ENCODE data around the gene PBRM1.

PBRM1 gene

DNA sequence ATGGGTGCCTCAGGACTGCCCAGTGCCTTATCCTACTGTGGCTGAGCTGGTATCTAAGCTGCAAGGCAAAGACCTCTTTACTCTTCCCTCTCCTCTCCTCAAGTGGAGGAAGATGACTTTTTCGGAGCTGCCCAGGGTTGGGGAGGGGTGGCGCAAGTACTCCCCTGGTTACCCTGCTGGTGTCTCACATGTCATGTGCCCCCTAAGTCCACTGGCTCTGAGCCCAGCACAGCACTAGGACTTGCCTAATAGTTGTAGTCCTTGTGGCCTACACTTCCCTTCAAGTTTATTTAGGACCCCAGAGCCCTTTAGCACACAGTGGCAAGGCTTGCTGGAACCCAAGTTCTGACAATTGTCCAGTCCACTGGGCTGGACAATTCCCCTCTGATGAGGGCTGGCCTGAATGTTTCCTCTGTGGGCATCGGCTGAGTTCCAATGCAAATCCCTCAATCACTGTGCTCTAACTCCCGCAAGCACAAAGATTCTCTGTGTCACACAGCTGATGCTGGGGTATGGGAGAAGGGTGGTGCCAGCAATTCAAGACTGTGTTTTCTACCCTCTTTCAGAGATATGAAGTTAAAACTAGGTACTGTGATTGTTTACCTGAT lies 89.0 kb downstream of the PBRM1 start:
- FAIRE-seq (no peak), DNase-seq (ENCODE audit: insufficient read length, low spot score) (no peak)

DNA sequence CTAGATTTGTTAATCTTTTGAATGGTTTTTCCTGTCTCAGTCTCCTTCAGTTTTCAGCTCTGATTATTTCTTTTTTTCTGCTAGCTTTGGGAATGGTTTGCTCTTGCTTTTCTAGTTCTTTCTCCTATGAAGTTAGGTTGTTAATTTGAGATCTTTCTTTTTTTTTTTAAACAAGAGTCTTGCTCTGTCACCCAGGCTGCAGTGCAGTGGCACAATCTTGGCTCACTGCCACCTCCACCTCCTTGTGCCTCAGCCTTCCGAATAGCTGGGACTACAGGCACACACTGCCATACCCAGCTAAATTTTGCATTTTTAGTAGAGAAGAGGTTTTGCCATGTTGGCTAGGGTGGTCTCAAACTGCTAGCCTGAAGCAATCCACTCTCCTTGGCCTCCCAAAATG lies 92.6 kb downstream of the PBRM1 start:
- no peak for DNase-seq (ENCODE audit: insufficient read length, low spot score)
- FAIRE-seq, result no peak

DNA sequence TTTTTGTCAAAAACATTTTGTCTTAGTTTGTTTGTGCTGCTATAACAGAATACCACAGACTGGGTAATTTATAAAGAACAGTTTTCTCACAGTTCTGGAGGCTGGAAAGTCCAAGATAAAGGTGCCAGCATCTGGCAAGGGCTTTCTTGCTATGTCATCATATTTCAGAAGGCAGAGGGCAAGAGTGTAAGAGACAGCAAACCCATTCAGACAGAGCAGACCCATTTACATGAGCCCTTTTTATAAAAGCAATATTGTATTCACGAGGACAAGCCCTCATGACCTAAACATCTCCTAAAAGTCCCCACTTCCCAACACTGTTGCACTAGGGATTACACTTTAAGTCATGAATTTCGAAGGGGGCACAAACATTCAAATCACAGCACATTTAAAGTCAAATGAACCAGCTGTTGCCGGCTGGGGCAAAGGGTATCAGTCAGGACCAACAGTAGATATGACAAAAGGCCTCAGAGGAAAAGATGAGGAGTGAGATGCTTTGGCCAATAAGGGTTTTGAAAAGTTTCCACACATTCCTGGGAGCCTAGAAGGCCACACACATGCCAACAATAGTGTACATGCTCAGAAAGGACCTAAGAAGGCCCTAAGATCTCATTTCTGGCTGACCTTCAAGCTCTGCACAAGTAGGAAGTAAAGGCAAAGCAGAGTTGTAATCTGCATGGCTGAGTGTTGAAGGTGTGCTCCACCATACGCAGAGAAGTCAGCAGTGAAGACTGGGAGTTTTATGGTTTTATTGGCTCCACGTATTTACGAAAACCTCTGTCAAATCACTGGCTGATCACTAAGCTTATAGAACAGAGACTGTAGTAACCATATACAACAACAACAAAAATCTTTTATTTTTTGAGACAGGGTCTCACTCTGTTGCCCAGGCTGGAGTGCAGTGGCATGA lies 111.4 kb downstream of the PBRM1 start:
- FAIRE-seq (no peak), DNase-seq (ENCODE audit: insufficient read length, low spot score) (no peak)

DNA sequence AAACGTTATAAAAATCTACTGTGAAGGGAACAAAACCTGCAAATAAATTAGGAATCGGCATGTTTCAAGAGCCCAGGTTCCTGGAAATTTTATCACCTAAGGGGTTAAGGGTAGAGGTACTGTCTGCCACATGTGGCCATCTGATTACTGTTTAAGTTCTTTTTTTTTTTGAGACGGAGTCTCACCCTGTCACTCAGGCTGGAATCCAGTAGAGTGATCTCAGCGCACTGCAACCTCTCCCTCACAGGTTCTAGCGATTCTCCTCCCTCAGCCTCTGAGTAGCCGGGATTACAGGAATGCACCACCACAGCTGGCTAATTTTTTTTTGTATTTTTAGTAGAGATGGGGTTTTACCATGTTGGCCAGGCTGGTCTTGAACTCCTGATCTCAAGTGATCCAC lies 113.5 kb downstream of the PBRM1 start:
- no peak for DNase-seq (ENCODE audit: insufficient read length, low spot score)
- FAIRE-seq, result no peak

DNA sequence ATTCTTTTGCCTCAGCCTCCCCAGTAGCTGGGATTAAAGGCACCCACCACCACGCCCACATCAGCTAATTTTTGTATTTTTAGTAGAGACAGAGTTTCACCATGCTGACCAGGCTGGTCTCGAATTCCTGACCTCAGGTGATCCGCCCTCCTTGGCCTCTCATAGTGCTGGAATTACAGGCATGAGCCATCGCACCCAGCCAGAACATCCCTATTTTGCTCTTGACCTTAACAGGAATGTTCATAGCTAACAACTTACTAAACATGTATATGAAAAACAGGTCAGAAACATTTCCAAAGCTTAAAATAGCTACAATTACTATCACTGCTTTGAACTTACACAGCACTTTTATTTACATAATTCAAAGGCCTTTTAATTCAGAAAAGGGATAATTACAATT lies 115.6 kb downstream of the PBRM1 start:
- DNase-seq (ENCODE audit: insufficient read length, low spot score), result no peak
- no peak for FAIRE-seq

DNA sequence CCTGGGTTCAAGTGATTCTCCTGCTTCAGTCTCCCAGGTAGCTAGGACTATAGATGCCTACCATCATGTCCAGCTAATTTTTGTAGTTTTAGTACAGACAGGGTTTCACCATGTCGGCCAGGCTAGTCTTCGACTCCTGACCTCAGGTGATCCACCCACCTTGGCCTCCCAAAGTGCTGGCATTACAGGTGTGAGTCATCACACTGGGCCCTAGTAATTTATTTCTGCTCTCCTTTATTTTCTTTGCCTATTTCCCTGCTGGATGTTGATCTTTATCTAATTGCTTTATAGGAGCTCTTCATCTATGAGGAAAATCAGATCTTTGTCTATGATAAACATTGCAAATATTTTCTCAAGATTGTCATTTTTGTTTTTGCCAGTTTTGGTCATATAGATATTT lies 117.6 kb downstream of the PBRM1 start:
- DNase-seq (ENCODE audit: insufficient read length, low spot score) (no peak), FAIRE-seq (no peak)

DNA sequence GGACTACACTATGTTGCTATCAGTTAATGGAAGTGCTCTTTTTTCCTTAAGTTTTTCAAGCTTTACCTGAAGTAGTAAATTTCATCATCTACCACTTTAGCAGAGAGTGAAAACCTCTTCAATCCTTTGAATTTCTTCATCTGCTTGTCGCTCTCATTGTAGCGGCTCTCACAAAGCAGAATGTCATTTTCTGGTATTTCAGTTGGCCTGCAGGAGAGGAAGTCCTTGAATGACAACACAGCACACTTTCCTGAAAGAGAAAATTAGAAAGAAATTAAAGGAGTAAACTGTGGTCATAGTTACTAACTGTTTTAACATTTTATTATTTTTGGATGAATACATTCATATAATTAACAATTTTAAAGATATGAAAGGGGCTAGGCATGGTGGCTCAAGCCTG lies 121.7 kb downstream of the PBRM1 start:
- no peak for FAIRE-seq

DNA sequence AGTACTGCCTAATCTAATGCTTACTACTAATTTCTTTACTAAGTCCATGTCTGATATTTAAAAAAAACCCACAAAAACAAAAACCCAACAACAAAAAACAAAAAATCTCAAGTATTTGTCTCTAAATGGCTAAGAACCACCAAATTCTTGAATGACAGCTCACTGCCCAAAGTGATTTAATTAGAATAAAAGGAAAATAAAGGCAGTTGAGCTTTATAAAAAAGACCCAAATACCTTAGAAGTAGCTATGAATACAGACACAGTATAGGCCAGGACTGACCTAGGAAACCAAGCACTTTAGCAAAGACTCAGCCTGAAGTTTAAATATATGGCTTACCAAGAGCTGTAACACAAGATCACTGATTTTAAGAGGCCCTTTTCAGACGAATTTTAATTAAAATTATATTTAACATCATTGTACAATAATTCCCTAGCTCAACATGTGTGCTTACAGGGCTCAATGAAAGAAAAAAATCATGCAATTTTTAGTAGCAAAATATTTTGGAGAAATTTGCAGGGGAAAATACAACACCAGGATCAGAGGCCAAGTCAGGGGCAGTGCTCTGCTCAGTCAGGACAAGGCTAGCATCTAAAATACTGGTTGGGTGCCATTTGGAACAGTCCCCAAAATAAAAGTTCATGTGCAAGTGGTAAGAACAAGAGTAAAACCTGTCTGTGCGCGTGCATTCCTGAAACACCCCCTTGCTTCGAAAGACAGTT lies 124.5 kb downstream of the PBRM1 start:
- no peak for FAIRE-seq
- no peak for DNase-seq (ENCODE audit: insufficient read length, low spot score)

More for the DNA sequence above, 121.7 kb downstream of the PBRM1 start:
- DNase-seq (ENCODE audit: insufficient read length, low spot score), result no peak

DNA sequence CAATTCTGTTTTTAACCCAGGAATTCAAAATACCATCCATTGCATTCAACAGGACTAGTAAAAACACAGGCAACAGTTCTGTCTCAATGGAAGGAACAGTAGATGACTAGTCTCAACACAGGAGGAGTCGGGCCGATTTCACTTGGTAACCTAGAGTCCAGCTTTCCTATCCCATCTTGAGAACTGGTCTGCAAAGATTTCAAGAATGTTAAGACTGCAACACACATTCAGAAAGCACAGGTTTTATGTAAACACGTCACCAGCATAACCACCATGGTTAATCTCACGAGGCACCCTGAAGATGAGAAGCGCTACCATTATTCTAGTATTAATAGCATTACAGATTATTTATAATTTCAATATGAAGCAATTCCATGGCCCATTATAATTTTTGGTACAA lies 127.3 kb downstream of the PBRM1 start:
- no peak for FAIRE-seq

DNA sequence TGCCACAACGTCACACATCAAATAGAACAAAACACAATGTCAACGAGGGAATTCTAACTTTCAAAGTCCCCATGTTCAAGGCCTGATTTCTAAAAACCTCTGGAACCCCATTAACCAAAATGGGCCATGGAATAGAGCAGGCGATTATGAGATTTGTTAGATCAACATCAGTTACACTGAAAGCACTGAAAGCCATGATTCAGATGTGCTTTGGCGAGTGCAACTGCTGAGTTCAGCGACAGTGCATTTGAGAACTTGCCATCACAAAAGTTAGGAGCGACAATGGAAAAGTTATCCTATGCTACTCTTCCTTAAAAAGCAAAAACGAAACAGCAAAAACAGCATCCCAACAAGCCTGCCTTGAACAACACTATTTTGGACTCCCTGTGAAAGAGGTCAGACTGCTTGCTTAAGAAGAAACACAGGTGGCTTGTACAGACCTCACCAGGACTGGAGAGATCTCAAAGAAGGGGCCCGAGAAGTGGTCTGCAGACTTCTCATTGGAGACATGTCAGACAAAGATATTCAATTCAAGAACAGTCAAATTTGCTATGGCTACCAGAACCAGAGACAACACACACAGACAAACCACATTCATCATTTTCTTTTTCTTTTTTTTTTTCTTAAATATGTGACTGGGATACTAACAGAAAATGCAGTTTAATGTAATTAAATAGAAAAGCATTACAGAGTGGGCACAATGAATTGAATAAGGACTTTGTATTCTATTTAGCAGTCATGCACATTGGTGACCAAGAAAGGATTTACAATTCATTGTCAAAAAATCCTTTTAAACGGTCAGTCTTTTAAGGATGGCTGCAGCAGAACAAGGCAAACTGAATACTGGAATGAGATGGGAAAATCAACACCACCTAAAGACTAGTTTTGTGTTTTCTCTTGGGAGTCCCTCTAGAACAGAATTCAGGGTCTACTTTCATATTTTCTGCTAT lies 128.4 kb downstream of the PBRM1 start:
- no peak for FAIRE-seq
- no peak for DNase-seq (ENCODE audit: insufficient read length, low spot score)

More for the DNA sequence above, 127.3 kb downstream of the PBRM1 start:
- no peak for DNase-seq (ENCODE audit: insufficient read length, low spot score)

DNA sequence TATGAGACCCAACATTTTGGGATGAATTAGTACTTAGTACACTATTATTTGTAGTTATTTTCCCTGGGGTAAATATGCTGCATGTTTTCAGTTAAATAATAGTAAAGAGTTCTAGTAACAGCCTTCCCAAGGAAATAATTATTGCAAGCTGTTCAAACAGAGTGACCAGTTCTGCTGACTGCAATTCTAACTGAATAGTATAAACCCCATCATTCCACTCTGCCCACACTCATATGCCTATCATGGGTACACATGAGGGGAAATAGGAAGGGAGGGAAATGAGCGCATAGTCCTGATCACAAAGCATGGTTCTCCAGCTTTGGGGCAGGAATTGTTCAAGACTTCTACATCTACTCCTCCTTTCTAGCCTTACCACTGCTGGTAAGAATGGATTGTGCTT lies 130.7 kb downstream of the PBRM1 start:
- FAIRE-seq, result no peak
- no peak for DNase-seq (ENCODE audit: insufficient read length, low spot score)

DNA sequence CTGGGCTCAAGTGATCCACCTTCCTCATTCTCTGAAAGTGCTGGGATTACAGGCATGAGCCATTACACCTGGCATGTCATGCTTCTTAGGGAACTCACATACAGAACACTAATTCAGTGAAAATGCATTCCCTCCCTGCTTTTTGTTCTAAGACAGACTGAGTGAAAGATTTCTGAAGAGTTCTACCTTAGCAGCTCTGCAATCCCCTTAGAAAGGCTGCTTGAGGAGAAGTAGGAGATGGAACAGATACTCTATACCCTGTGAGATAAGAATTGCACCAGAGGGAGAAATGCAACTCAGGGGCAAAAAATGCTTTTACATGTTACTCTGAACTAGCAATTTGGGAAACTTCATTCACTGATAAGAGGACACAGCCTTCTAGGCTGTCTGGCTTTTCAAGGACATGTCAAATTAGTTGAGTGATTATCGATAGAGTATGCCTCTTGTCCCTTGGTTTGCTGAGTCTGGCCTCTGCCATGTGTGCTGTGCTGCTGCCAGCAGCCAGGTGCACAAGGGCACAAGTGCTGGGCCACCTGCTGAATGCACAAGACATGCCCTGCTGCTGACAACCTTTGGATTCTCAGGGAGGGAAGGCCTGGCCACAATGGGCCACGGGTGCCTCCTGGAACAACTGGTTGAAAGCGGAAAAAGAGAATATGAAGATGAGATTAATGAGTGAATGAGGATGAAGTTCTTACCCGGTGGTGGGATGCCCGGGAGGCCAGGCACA lies 131.5 kb downstream of the PBRM1 start:
- DNase-seq (ENCODE audit: insufficient read length, low spot score) (no peak), FAIRE-seq (no peak)

DNA sequence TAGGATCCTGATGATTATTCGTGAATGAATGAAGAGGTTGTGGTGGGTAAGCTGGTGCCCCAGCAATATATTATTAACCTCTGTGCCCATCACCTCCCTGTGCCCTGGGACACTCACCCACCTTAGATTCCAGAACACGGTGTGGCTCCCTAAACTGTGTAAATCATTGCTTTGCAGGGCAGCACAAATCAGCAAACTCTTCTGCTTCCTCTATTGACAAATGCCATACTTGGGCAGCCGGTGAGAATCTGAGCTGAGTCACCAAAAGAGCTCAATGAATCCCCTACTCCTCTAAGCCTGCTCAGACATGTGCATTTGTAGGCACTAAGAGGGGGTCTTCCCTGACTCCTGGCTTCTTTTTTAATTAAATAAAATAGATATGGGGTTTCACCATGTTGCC lies 133.6 kb downstream of the PBRM1 start:
- FAIRE-seq (no peak), DNase-seq (ENCODE audit: insufficient read length, low spot score) (no peak)

DNA sequence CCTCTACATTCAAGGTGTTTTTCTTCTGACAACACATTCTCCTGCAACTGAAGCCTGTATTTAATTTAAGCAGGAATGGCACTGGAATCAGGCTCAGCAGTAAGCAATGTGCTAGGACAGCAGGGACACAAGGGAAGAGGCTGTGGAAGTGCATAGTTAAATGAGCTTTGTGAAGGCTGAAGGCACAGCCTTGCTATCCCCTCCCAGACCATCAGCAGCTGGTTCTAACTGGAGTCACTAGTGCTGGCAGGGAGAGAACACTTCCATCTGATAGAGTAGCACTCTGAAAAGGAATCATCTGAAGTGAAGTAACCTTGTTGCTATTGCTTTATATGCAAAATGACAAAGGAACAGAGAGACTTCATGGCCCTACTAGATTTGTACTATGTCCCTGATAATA lies 134.6 kb downstream of the PBRM1 start:
- DNase-seq (ENCODE audit: insufficient read length, low spot score) (no peak), FAIRE-seq (no peak)

DNA sequence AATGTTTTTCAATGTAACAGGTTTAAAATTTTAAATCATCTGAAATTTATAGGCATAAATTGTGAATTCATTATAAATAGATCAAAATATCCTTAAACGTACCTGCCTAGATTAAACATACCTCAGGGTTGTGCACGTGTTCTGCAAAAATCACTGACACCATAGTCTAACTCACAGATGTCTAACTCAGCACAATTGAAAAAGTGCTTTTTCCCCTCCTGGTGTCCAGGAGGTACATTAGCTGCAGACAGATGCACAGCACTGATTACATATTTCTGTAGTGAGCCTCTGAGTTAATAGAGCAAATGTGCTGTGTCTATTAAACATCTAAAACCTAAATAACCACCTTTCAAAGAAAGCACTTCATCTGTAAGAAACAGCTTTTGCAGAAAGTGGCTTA lies 138.6 kb downstream of the PBRM1 start:
- peak; percentile 82 for FAIRE-seq
- DNase-seq (ENCODE audit: insufficient read length, low spot score), result no peak

DNA sequence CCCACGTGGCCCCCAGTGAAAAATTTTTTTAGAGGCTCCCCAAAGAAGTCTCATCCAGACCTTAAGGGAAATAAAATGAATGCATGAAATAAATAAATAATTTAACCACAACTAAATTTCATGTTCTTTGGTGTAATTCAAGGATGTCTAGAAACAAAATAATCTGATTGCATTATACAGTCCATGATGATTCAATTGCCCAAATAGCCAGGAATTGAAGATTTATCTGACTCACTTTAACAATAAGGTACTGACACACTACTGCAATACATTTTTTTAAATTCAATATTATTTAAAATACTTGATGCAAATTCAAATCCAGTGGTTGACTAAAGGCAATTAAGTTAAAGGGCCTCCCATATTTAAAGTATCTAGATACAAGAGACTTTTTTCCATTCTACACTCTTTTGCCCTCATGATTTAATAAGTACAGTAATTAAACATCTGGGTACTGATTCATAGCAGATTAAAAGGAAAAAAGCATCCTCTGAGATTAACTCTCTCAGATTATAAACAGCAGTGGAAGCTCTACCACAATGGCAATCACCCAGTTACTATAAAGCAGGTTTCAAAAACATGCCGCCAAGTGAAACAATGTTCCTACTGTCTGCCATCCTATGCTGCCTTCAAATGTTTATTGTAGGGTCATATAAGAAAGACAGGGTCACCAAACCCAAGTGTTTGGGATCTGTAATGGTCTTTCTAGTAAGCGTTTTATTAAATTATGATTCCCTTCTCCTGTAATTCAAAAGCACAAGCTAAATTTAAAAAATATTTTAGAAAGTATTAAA lies 139.4 kb downstream of the PBRM1 start:
- no peak for FAIRE-seq
- no peak for DNase-seq (ENCODE audit: insufficient read length, low spot score)

DNA sequence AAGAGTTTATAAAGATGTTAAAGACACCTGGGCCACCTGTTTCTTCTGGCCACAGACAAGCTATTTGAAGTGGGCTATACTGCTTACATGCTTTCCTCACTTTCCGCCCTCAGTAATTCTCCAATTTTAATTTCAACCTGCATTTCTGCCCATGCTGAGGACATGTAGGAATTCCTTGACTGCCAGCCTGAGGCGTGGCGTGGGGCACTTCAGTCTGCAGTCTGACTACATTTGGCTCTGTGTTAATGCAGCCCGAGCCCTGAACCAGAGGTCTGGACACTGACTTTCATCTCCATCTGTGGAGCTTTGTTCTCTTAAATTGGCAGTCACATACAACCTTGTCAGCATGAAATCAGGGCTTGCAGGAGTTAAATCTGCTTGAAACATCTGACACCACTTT lies 140.8 kb downstream of the PBRM1 start:
- FAIRE-seq (no peak), DNase-seq (ENCODE audit: insufficient read length, low spot score) (no peak)

DNA sequence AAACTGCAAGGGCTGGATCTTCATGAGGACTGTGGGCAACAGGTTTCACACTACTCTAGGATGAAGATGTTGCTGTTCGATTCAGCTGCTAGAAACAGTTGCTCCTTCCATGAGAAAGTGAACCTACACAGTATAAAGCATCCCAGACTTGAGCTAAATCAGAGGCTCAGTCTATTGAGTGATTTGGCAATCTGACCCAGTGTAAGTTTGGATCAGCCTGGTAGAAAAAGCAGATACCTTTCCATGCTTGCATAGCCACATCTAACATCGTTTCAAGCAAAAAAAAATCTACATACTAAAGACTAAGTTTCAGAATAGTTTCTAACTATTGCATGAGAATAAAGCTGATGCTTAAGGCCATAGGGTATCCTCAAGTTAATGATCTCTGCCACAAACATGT lies 144.7 kb downstream of the PBRM1 start:
- DNase-seq (ENCODE audit: insufficient read length, low spot score), result no peak
- FAIRE-seq, result no peak

DNA sequence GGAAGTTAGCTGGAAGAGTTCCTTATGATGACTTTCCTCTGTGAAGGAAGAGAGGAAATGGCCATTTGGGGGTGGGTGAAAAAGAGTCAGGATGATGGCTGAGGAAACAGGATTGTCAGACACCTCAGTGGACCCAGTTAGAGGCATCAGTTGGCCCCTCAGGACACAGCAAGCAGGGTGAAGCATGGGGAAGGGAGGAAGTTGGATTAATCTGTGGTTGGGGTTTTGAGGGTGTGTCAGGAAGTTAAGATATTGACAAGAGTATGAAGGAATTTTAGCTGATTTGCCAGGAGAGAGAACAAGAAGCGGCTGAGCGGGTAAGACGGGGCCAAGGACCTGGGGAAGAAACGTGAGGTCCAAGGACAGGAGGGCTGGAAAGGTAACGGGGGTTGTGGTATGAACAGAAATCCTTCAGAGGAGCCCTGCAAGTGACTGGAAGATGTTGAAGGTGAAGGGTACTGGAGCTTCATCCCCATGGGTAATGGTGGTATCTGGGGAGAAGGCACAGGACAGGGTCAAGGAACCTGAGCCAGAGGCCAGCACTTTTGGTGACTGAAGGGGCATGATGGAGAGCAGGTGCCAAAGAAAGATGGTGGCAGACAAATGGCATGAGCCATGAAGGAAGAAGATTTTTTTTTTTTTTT lies 146.6 kb downstream of the PBRM1 start:
- FAIRE-seq (no peak), DNase-seq (ENCODE audit: insufficient read length, low spot score) (no peak)

Measured in GM19239 (cell line).